Endothelial cell of umbilical vein (primary cell): ENCODE measurements around the gene ACAP1. TPM values are rescaled to one million over a fixed set of nuclear protein-coding genes. Genes with fewer than 3 reads are reported as not detected.

Experiments used
- BruUV-seq: library from RNA; stranded (reverse); fragments of 400-500 nt; replicated peaks from 2 replicates; lab custom pipeline; 2021; lab: Mats Ljungman, UMichigan
- CTCF ChIA-PET: fragments of 300-600, 350-600 bp; sonication (Branson Sonifier 250); formaldehyde crosslinking; loops from one replicate; lab custom pipeline; 2021; ENCODE audit warnings: antibody characterized with exemption, inconsistent platforms; lab: Charles Lee
- POLR2A ChIA-PET: fragments of 300-600, 350-600 bp; sonication (Branson Sonifier 250); formaldehyde crosslinking; loops from one replicate; lab custom pipeline; 2021; ENCODE audit warnings: antibody characterized with exemption, inconsistent platforms; lab: Charles Lee
- DNase-seq: peaks from one replicate; pipeline ENCODE4 v3.0.0-alpha.2; 2011; ENCODE audit warnings: low read depth, low spot score
- FAIRE-seq: peaks from 2 replicates; lab custom pipeline; 2011; peaks lifted over from hg19 to GRCh38; lab: Jason Lieb, UNC
- H2AFZ ChIP-seq: 2 replicates; pipeline ENCODE4 v1.6.0; 2012; ENCODE audit warnings: low read depth, low read length, control low read depth, inconsistent platforms
- H3K27ac ChIP-seq: 2 replicates; pipeline ENCODE4 v1.5.1; 2011; ENCODE audit warnings: low read depth, mild to moderate bottlenecking, control low read depth, low read length, moderate library complexity; ENCODE audit not compliant: insufficient read depth
- H3K27me3 ChIP-seq, 2 experiments: 2 replicates each; pipeline versions ENCODE4 v1.6.0 to v1.6.1; 2011; ENCODE audit warnings: low read length in 2 of 2, mixed read lengths in 1 of 2; ENCODE audit not compliant: control insufficient read depth in 2 of 2, insufficient read depth in 2 of 2
- H3K36me3 ChIP-seq, 2 experiments: 2 replicates in 1 of 2; 3 replicates in 1 of 2; pipeline ENCODE4 v1.5.1; 2011; ENCODE audit warnings: low read length in 2 of 2, mild to moderate bottlenecking in 1 of 2, moderate library complexity in 1 of 2; ENCODE audit not compliant: control insufficient read depth in 2 of 2, insufficient read depth in 2 of 2; ENCODE audit errors: extremely low read depth in 1 of 2
- H3K4me1 ChIP-seq: 3 replicates; pipeline ENCODE4 v1.5.1; 2011; ENCODE audit warnings: mild to moderate bottlenecking, low read length; ENCODE audit not compliant: control insufficient read depth, insufficient read depth; ENCODE audit errors: extremely low read depth
- H3K4me2 ChIP-seq: 2 replicates; pipeline ENCODE4 v1.6.1; 2011; ENCODE audit warnings: low read length, control low read depth, mixed read lengths; ENCODE audit not compliant: insufficient read depth
- H3K4me3 ChIP-seq, 3 experiments: fragments of 200-600 bp in 1 of 3; sonication (generic), shearing (Covaris generic) in 1 of 3; replicated peaks in 1 of 3; 2 replicates each; pipeline ENCODE4 v1.5.1; 2011 to 2016; ENCODE audit warnings: control low read depth in 3 of 3, low read length in 3 of 3, mild to moderate bottlenecking in 2 of 3, inconsistent platforms in 1 of 3, low read depth in 1 of 3, moderate library complexity in 1 of 3; ENCODE audit not compliant: insufficient read depth in 1 of 3
- H3K79me2 ChIP-seq: 2 replicates; pipeline ENCODE4 v1.6.0; 2012; ENCODE audit warnings: low read length, inconsistent platforms; ENCODE audit not compliant: control insufficient read depth, insufficient read depth
- H3K9ac ChIP-seq: replicated peaks from 2 replicates; pipeline ENCODE3; 2011; ENCODE audit warnings: low read length, control low read depth; ENCODE audit not compliant: insufficient read depth; ENCODE audit errors: extremely low read depth
- H3K9me1 ChIP-seq: replicated peaks from 3 replicates; pipeline ENCODE4 v1.6.0; 2011; ENCODE audit warnings: mild to moderate bottlenecking, low read length; ENCODE audit not compliant: control insufficient read depth, insufficient read depth; ENCODE audit errors: extremely low read depth
- H3K9me3 ChIP-seq: replicated peaks from 2 replicates; pipeline ENCODE4 v1.5.1; 2012; ENCODE audit warnings: low read length, inconsistent platforms; ENCODE audit not compliant: control insufficient read depth, insufficient read depth
- H4K20me1 ChIP-seq: replicated peaks from 2 replicates; pipeline ENCODE3; 2011; ENCODE audit warnings: mild to moderate bottlenecking, low read length; ENCODE audit not compliant: control insufficient read depth, insufficient read depth; ENCODE audit errors: extremely low read depth
- CTCF ChIP-seq, 2 donors: IDR thresholded peaks; 1 replicate in 1 of 2; 2 replicates in 1 of 2; pipeline ENCODE4 v1.5.1; 2011; ENCODE audit warnings: low read length in 2 of 2, mild to moderate bottlenecking in 2 of 2, moderate library complexity in 2 of 2, control low read depth in 1 of 2, inconsistent platforms in 1 of 2, low read depth in 1 of 2; ENCODE audit not compliant: insufficient read depth in 1 of 2; ENCODE audit errors: extremely low read depth in 1 of 2
- GATA2 ChIP-seq: IDR thresholded peaks from 2 replicates; pipeline ENCODE4 v1.7.0; 2011; ENCODE audit warnings: low read depth, mild to moderate bottlenecking, moderate library complexity, mixed read lengths, low read length; ENCODE audit not compliant: insufficient read length, insufficient read depth
- dilution Hi-C: fragments of 300-500 bp; cut with MboI; formaldehyde crosslinking; loops from one replicate; pipeline ENCODE4 v1.15.0; 2019; ENCODE audit warnings: low sequenced_read_pairs; ENCODE audit not compliant: extremely low pct_ligation_motif_present
- intact Hi-C: fragments of 100-400 bp; cut with micrococcal nuclease; formaldehyde crosslinking; loops from one replicate; pipeline ENCODE4 v1.10.0; 2022
- polyA plus RNA-seq, 4 experiments: library from polyadenylated mRNA; depleted of rRNA in 3 of 4; stranded (reverse) in 3 of 4; unstranded in 1 of 4; fragments of >200 nt; gene quantifications; 2 replicates each; pipeline versions ENCODE4 v1.2.1 to v1.2.3, GENCODE V29; 2011 to 2012; ENCODE audit warnings: missing spikeins in 1 of 4
- total RNA-seq: library from RNA; stranded (reverse); gene quantifications from 2 replicates; pipeline ENCODE4 v1.2.3, GENCODE V29; 2021

The ACAP1 gene
- total and polyA plus RNA-seq, 2 donors (not counting 3 experiments of a cell fraction or from before 2014, with no cell fraction given) = 0.46 TPM; not detected in 1

GRCh38 chr17:7328840-7329373, 7.4 kb upstream of the ACAP1 start, which contains the start of gene NEURL4:
NEURL4 (minus strand) TSS chr17:7329335; CDS start chr17:7329312, 23 bp downstream.
- CTCF ChIA-PET = interaction anchor here (0.7 to 1.9 kb wide), 15 partner anchors 11 to 283 kb away, joined by 3 to 13 read pairs (median 5); partner anchors contain the start of gene GPS2
- H3K9me1 ChIP-seq = no peaks in the 10 kb centered on the region
- H3K4me1 ChIP-seq = peaks cover 10% of the 10 kb centered on the region
- H3K9me3 ChIP-seq = no peaks in the 10 kb centered on the region
- peak within 1 kb of the TSS; percentile 95 for H3K4me2 ChIP-seq
- no peak for DNase-seq
- H3K36me3 ChIP-seq = peaks cover 0 to 6% of the 10 kb centered on the region in 2 experiments
- H3K79me2 ChIP-seq = peaks cover 10% of the 10 kb centered on the region
- POLR2A ChIA-PET = interaction anchor here (0.6 to 1.7 kb wide), 6 partner anchors 13 to 152 kb away, joined by 3 to 5 read pairs (median 4); partner anchors contain the start of gene GPS2
- intact Hi-C loops = loop anchor here (1.0 kb wide), 2 partner anchors 14 to 49 kb away; partner anchors contain the start of gene GPS2
- H3K27me3 ChIP-seq = peaks cover 0 to 2% of the 10 kb centered on the region in 2 experiments
- peak within 1 kb of the TSS; percentile 97 for H2AFZ ChIP-seq
- H4K20me1 ChIP-seq = no peaks in the 10 kb centered on the region
- peak within 1 kb of the TSS; percentile 71 for H3K27ac ChIP-seq
- BruUV-seq = no TSS peak
- TF ChIP-seq GATA2 (no peak), CTCF (IDR thresholded peaks at IDR 0.05; ENCODE audit: extremely low read depth in 1 of 2, insufficient read depth in 1 of 2, low read depth in 1 of 2, low read length in 2 of 2) (peak in 1 of 2 donors; percentile 8)
- peak within 1 kb of the TSS; percentile 47 for H3K9ac ChIP-seq
- FAIRE-seq = no peak
- H3K4me3 ChIP-seq = peak within 1 kb of the TSS; percentile 80 to 86 (median 81)
- dilution Hi-C loops = no loop called here
